Measurements from ENCODE around the gene TTC9C. TPM values are rescaled to one million over a fixed set of nuclear protein-coding genes. Genes with fewer than 3 reads are reported as not detected.

TTC9C gene
- total and polyA plus RNA-seq, 2 of the 13 experiments (the other 11 are each of a cell fraction or from before 2014, with no cell fraction given) = 28.0 to 36.4 TPM

DNA sequence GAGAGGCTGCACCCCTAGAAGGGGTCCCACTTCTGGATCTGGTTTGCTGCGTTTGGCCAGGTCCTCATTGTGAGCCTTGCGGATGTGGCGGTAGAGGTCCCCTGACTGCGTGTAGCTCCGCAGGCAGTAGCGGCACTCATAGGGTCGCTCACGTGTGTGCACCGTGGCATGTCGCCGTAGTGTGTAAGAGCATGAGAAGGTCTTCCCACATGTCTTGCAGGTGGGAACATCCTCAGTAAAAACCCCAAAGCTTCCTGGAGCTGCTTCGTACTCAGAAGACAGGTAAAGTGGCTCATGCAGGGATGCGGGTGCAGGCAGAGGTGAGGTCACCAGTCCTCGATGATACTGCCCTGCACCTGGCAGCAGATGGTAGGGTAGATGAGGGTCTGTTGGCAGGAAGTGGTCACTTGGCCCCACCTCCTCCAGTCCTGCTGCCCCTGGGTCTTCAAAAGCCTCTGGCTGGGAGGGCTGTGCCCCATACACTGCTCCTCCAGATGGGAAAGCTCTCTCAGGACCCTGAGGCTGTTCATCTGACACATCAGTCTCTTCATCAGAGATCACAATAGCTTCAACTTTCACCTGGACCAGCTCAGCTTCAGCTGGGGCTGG lies 24.0 kb downstream of the TTC9C start:
- POLR2A ChIA-PET = interaction anchor here (0.6 to 4.4 kb wide), 2 partner anchors 23 to 80 kb away, joined by 3 to 129 read pairs; partner anchors contain the start of genes HNRNPUL2, STX5 and TTC9C
- no peak overlapping the region for H2AFZ ChIP-seq (ENCODE audit: low read length)
- no peaks in the 10 kb centered on the region for H3K27me3 ChIP-seq (ENCODE audit: control insufficient read depth in 1 of 2, insufficient read depth in 2 of 2, low read length in 2 of 2)
- FAIRE-seq = no peak
- no TSS peak for BruUV-seq (replicated peaks)
- no peaks in the 10 kb centered on the region for H4K20me1 ChIP-seq (ENCODE audit: insufficient read depth, low read length)
- H3K4me3 ChIP-seq (replicated peaks in 1 of 3; ENCODE audit: insufficient read depth in 1 of 3, low read depth in 2 of 3, low read length in 3 of 3) = no peak overlapping the region
- intact Hi-C loops (cut with micrococcal nuclease; ENCODE audit: unreplicated experiment) (no loop called here), in situ Hi-C loops (cut with HindIII; ENCODE audit: extremely low pct_ligation_motif_present, low pct_unique_long_range_greater_than_20kb) (no loop called here)
- H3K9ac ChIP-seq (ENCODE audit: insufficient read depth, low read depth, low read length) = no peak overlapping the region
- no peaks in the 10 kb centered on the region for H3K9me3 ChIP-seq (ENCODE audit: low read length)
- peaks cover 24% of the 10 kb centered on the region for H3K4me1 ChIP-seq (ENCODE audit: insufficient read depth, low read length)
- 96% methylated on average over 11 of the region's 14 CpGs for WGBS (ENCODE audit: low lambda C conversion rate)
- CTCF ChIA-PET (ENCODE audit: low intra/inter-chr PET ratio, low total read pairs) = no interaction called here
- peaks cover 6 to 8% of the 10 kb centered on the region in 2 experiments; a peak in 3 of 5 replicates for H3K36me3 ChIP-seq (replicated peaks in 1 of 2; ENCODE audit: control insufficient read depth in 1 of 2, insufficient read depth in 2 of 2, low read length in 2 of 2)
- no peak overlapping the region for H3K4me2 ChIP-seq (ENCODE audit: low read depth, low read length)
- no peaks in the 10 kb centered on the region for H3K79me2 ChIP-seq (ENCODE audit: insufficient read depth, low read length)
- no peak for ATAC-seq
- no peak for DNase-seq (ENCODE audit: low spot score)
- H3K27ac ChIP-seq (ENCODE audit: extremely low read length, insufficient read depth, low read length) = no peak overlapping the region
- no peak for TF ChIP-seq TBX2 (CRISPR knock-in tag; IDR thresholded peaks at IDR 0.05; ENCODE audit: borderline replicate concordance)
- TF ChIP-seq ZBTB8A (CRISPR knock-in tag; IDR thresholded peaks at IDR 0.05; ENCODE audit: borderline replicate concordance, low read depth) = no peak
- TF ChIP-seq HMG20B (CRISPR knock-in tag; conservative IDR thresholded peaks at IDR 0.05) = no peak
- TF ChIP-seq PITX1 (CRISPR knock-in tag; IDR thresholded peaks at IDR 0.05) = no peak

- Histone ChIP-seq H2AFZ (ENCODE audit: low read length) (no peak overlapping the region), H3K4me3 (replicated peaks in 1 of 3; ENCODE audit: insufficient read depth in 1 of 3, low read depth in 2 of 3, low read length in 3 of 3) (peak overlapping the region; percentile 37 to 86 (median 55)), H3K4me2 (ENCODE audit: low read depth, low read length) (peak overlapping the region; percentile 82), H3K9me3 (ENCODE audit: low read length) (no peaks in the 10 kb centered on the region), H3K27ac (ENCODE audit: extremely low read length, insufficient read depth, low read length) (peak overlapping the region; percentile 75), H3K27me3 (ENCODE audit: control insufficient read depth in 1 of 2, insufficient read depth in 2 of 2, low read length in 2 of 2) (no peaks in the 10 kb centered on the region), H3K9ac (ENCODE audit: insufficient read depth, low read depth, low read length) (peak overlapping the region; percentile 79), H3K4me1 (ENCODE audit: insufficient read depth, low read length) (peaks cover 30% of the 10 kb centered on the region), H3K79me2 (ENCODE audit: insufficient read depth, low read length) (no peaks in the 10 kb centered on the region), H3K36me3 (replicated peaks in 1 of 2; ENCODE audit: control insufficient read depth in 1 of 2, insufficient read depth in 2 of 2, low read length in 2 of 2) (peaks cover 6 to 8% of the 10 kb centered on the region in 2 experiments; a peak in 3 of 5 replicates), H4K20me1 (ENCODE audit: insufficient read depth, low read length) (no peaks in the 10 kb centered on the region)
- CTCF ChIA-PET (ENCODE audit: low intra/inter-chr PET ratio, low total read pairs) = no interaction called here
- intact Hi-C loops (cut with micrococcal nuclease; ENCODE audit: unreplicated experiment) (no loop called here), in situ Hi-C loops (cut with HindIII; ENCODE audit: extremely low pct_ligation_motif_present, low pct_unique_long_range_greater_than_20kb) (no loop called here)
- ATAC-seq (peak; percentile 1; the same call in 2 of the 3 replicates), DNase-seq (ENCODE audit: low spot score) (no peak), FAIRE-seq (no peak)
- 0 out of 2 replicates have a peak, but pooled peaks have one; percentile 35 for TF ChIP-seq ARID2 (CRISPR knock-in tag; IDR thresholded peaks at IDR 0.05; ENCODE audit: borderline replicate concordance)
- TF ChIP-seq, protein P1, sequence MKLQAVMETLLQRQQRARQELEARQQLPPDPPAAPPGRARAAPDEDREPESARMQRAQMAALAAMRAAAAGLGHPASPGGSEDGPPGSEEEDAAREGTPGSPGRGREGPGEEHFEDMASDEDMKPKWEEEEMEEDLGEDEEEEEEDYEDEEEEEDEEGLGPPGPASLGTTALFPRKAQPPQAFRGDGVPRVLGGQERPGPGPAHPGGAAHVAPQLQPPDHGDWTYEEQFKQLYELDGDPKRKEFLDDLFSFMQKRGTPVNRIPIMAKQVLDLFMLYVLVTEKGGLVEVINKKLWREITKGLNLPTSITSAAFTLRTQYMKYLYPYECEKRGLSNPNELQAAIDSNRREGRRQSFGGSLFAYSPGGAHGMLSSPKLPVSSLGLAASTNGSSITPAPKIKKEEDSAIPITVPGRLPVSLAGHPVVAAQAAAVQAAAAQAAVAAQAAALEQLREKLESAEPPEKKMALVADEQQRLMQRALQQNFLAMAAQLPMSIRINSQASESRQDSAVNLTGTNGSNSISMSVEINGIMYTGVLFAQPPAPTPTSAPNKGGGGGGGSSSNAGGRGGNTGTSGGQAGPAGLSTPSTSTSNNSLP (IDR thresholded peaks at IDR 0.05; ENCODE audit: low read depth, low read length) = no peak
- TF ChIP-seq ZNF766 (CRISPR knock-in tag; IDR thresholded peaks at IDR 0.05; ENCODE audit: borderline replicate concordance) = 0 out of 2 replicates have a peak, but pooled peaks have one; percentile 13
- TF ChIP-seq ZNF644 (CRISPR knock-in tag; IDR thresholded peaks at IDR 0.05; ENCODE audit: low read depth) = no peak
- 0 out of 2 replicates have a peak, but pooled peaks have one; percentile 25 for TF ChIP-seq ZNF605 (CRISPR knock-in tag; IDR thresholded peaks at IDR 0.05)
- POLR2A ChIA-PET = interaction anchor here (0.5 to 4.4 kb wide), 42 partner anchors 8 to 247 kb away, joined by 3 to 129 read pairs (median 6); partner anchors contain the start of genes AHNAK, B3GAT3, C11orf98 and CSKMT
- TSS peak; percentile 86 for BruUV-seq (replicated peaks)
- 95% methylated on average over 9 of the region's 15 CpGs for WGBS (ENCODE audit: low lambda C conversion rate)
These were observed 24.9 kb downstream of the TTC9C start for GRCh38 chr11:62752994-62753735.
